ENCODE data around the gene LRRIQ1. TPM values are rescaled to one million over a fixed set of nuclear protein-coding genes. Genes with fewer than 3 reads are reported as not detected.

LRRIQ1 gene
- total and polyA plus RNA-seq, 2 of the 4 experiments (the other 2 are of a cell fraction) = under 0.01 to 0.05 TPM

- no TSS peak for BruUV-seq (replicated peaks)
- in situ Hi-C loops (cut with MboI; ENCODE audit: low sequenced_read_pairs) = no loop called here
- Histone ChIP-seq H3K27me3 (ENCODE audit: control insufficient read depth, insufficient read depth, low read length) (no peaks in the 10 kb centered on the region), H4K91ac (ENCODE audit: insufficient read depth, low read depth, low read length) (no peak overlapping the region), H2AK5ac (ENCODE audit: low read depth, low read length) (no peak overlapping the region), H3K79me1 (ENCODE audit: low read depth in 1 of 2, low read length in 2 of 2) (no peaks in the 10 kb centered on the region), H3K23ac (ENCODE audit: low read depth, low read length) (no peak overlapping the region), H3K4me2 (ENCODE audit: low read depth, low read length) (no peak overlapping the region), H3K56ac (ENCODE audit: extremely low read depth, insufficient read depth, low read length) (no peak overlapping the region), H3K4ac (ENCODE audit: low read depth, low read length) (no peak overlapping the region), H2AK9ac (replicated peaks; ENCODE audit: low read depth, low read length, poor library complexity) (no peak overlapping the region), H4K8ac (ENCODE audit: low read depth in 2 of 2, low read length in 2 of 2) (no peak overlapping the region), H3K27ac (ENCODE audit: insufficient read depth, low read length) (no peak overlapping the region), H3K4me3 (ENCODE audit: insufficient read depth, low read depth, low read length) (no peak overlapping the region), H4K20me1 (ENCODE audit: insufficient read depth, low read length) (no peaks in the 10 kb centered on the region), H3K14ac (replicated peaks; ENCODE audit: low read depth, low read length) (no peak overlapping the region), H3K4me1 (ENCODE audit: control insufficient read depth, insufficient read depth, low read length) (no peaks in the 10 kb centered on the region), H3K9me1 (ENCODE audit: insufficient read depth, low read length) (no peaks in the 10 kb centered on the region), H2BK120ac (ENCODE audit: low read depth, low read length) (no peak overlapping the region), H2AFZ (replicated peaks; ENCODE audit: low read length, poor library complexity) (no peak overlapping the region), H4K5ac (ENCODE audit: low read depth, low read length) (no peak overlapping the region), H3K18ac (ENCODE audit: low read depth, low read length) (no peak overlapping the region), H2BK20ac (ENCODE audit: low read depth, low read length) (no peak overlapping the region), H3K36me3 (ENCODE audit: control insufficient read depth, insufficient read depth, low read length) (no peaks in the 10 kb centered on the region), H3K9me3 (ENCODE audit: control insufficient read depth, insufficient read depth, low read length) (no peaks in the 10 kb centered on the region), H2BK15ac (ENCODE audit: low read depth, low read length) (no peak overlapping the region), H2BK5ac (ENCODE audit: low read depth, low read length, poor library complexity, severe bottlenecking) (no peak overlapping the region), H3K9ac (ENCODE audit: low read depth, low read length) (no peak overlapping the region)
- ChIA-PET CTCF (no interaction called here), POLR2A (ENCODE audit: unreplicated experiment) (no interaction called here)
- dilution Hi-C loops (cut with HindIII; ENCODE audit: low sequenced_read_pairs, unreplicated experiment) = no loop called here
- DNase-seq (no peak), ATAC-seq (ENCODE audit: low read depth) (no peak)
- intact Hi-C loops (cut with micrococcal nuclease) = no loop called here
- TF ChIP-seq NFE2L2 (IDR thresholded peaks at IDR 0.05; ENCODE audit: low read depth, low read length) (no peak), MAZ (IDR thresholded peaks at IDR 0.05; ENCODE audit: borderline replicate concordance, low read depth, low read length) (no peak), CHD1 (IDR thresholded peaks at IDR 0.05; ENCODE audit: low read depth, low read length) (no peak), MAFK (IDR thresholded peaks at IDR 0.05; ENCODE audit: low read depth, low read length) (no peak), MXI1 (IDR thresholded peaks at IDR 0.05; ENCODE audit: borderline replicate concordance, low read depth, low read length) (no peak), SMC3 (IDR thresholded peaks at IDR 0.05; ENCODE audit: low read depth, low read length) (no peak)
- TF ChIP-seq, protein P1, sequence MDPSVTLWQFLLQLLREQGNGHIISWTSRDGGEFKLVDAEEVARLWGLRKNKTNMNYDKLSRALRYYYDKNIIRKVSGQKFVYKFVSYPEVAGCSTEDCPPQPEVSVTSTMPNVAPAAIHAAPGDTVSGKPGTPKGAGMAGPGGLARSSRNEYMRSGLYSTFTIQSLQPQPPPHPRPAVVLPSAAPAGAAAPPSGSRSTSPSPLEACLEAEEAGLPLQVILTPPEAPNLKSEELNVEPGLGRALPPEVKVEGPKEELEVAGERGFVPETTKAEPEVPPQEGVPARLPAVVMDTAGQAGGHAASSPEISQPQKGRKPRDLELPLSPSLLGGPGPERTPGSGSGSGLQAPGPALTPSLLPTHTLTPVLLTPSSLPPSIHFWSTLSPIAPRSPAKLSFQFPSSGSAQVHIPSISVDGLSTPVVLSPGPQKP (IDR thresholded peaks at IDR 0.05; ENCODE audit: borderline replicate concordance, low read depth, low read length) = no peak
- TF ChIP-seq, protein P2, sequence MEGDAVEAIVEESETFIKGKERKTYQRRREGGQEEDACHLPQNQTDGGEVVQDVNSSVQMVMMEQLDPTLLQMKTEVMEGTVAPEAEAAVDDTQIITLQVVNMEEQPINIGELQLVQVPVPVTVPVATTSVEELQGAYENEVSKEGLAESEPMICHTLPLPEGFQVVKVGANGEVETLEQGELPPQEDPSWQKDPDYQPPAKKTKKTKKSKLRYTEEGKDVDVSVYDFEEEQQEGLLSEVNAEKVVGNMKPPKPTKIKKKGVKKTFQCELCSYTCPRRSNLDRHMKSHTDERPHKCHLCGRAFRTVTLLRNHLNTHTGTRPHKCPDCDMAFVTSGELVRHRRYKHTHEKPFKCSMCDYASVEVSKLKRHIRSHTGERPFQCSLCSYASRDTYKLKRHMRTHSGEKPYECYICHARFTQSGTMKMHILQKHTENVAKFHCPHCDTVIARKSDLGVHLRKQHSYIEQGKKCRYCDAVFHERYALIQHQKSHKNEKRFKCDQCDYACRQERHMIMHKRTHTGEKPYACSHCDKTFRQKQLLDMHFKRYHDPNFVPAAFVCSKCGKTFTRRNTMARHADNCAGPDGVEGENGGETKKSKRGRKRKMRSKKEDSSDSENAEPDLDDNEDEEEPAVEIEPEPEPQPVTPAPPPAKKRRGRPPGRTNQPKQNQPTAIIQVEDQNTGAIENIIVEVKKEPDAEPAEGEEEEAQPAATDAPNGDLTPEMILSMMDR (conservative IDR thresholded peaks at IDR 0.05; ENCODE audit: low read depth, low read length) = no peak
- no CpG with 5 or more reads among the region's 2 CpGs for WGBS, 2 experiments (ENCODE audit: extremely low coverage in 2 of 2, insufficient read length in 1 of 2)
Measured at GRCh38 chr12:85155791-85156190, 119.6 kb downstream of the LRRIQ1 start.
